Jurkat, Clone E6-1 (cell line): ENCODE measurements around the gene PRKACB.
"Not testable (repeated sequence)": the region's sequence is repeated elsewhere in the genome, so short reads cannot be mapped to it uniquely, and the experiment has no call there.

Source experiments
- DNase-seq: peaks from one replicate; pipeline ENCODE4 v3.0.0-alpha.2; 2011; ENCODE audit warnings: low read depth, low spot score
- H3K4me3 ChIP-seq: 2 replicates; pipeline ENCODE4 v1.5.1; 2011; ENCODE audit warnings: mild to moderate bottlenecking, low read length, control low read depth, moderate library complexity

PRKACB gene

DNA sequence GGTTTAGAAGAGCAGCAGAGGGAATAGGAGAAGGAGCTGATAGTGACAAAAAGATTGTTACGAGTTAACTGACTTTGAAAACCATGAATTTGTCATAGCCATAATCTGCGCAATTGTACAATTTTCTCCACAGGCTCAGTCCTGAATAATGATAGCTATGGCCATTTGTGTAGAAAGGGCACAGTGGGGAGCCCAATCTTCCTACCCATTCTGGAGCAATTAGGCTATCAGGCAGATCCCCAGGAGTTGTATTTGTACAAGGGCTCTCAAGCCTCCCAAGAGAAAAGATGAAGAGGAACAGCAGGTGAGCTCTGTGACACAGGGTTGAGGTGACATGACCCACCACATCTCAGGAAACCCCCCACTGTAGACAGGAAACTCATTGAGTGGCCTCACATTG, 115.3 kb downstream of the PRKACB start:
- H3K4me3 ChIP-seq: no peak overlapping the region
- no peak for DNase-seq

DNA sequence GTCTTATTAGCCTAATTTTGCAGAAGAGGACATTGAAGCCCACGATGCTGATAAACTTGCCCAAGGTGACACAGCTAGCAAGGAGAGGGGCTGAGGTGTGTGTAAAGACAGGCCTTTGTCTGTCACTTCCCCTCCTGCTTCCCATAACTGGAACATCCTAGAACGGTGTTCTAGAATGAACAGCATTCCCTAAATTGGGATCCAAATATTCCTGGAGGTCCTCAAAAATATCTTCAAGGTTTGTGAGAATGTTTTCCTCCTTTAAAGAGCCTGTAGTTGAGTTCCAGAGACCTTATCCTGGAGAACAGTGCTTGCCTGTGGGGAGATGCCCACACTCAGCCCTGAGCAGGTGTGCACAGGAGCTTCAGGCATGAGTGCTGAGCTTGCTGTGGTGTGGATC, 115.9 kb downstream of the PRKACB start:
- DNase-seq: no peak

DNA sequence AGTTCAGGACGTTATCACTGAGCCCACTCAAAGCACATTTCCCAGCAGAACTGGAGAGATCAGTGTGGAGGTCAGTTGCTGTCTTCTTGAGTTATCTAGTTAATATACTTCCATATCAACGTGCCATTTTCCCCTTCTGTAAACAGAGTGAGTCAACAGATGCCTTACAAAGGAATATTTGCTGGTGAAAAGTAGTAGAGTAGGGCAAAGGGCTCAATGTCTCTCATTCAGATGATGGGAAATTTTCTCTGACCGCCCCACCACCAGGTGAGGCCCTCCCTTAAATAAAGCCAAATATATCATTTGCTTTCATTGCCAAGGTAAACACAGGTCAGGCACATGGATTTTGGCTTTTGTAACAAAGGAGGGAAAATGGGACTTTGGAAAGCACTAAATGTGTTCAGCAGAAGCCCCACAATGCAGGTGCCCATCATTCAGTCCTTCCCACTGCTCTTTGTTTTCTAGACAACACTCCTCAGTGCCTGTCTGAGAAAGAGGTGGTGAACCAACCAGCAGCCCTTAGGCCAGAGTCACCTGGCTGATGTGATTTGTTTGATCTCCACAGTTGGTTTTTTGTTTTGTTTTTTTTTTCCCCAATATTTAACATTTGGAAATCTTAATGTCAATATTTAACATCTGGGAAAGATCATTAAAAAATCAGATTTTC, 116.9 kb downstream of the PRKACB start:
- no peak overlapping the region for H3K4me3 ChIP-seq
- DNase-seq: no peak

More for the DNA sequence above, 115.9 kb downstream of the PRKACB start:
- H3K4me3 ChIP-seq: no peak overlapping the region

DNA sequence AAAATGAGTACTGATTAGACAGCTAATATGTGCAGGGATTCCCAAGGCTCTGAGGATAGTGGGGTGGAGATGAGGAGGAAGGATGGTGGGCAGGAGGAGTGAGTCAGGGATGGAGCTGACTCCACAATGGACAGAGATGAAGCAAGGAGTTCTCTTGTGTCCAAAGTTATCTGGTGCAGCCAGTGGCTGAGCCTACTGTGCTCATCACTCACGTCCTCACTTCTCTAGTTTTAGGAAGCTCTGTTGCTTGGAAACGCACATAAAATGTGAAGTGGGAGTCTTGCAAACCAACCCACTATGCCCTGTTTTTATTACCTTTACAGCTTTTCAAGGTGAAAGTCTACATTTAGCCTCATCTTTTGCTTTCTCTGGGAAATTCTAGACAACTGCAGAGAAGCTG, 120.9 kb downstream of the PRKACB start:
- no peak for DNase-seq
- H3K4me3 ChIP-seq: no peak overlapping the region

DNA sequence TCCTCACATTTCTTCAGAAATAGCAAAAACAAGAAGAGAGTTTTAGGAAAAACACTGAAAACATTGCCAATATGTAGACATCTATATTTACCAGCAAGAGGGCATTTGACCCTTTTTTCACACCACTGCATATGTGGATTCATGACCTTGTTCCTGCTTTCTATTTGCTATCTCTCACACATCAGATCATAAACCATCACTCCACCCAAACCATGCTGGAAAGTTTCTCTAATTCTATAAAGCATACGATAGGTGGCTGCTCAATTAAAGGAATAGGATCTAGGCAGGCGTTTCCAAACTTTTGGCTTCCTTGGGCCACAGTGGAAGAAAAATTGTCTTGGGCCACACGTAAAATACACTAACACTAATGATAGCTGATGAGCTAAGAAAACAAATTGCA, 121.8 kb downstream of the PRKACB start:
- H3K4me3 ChIP-seq: no peak overlapping the region
- DNase-seq: no peak

DNA sequence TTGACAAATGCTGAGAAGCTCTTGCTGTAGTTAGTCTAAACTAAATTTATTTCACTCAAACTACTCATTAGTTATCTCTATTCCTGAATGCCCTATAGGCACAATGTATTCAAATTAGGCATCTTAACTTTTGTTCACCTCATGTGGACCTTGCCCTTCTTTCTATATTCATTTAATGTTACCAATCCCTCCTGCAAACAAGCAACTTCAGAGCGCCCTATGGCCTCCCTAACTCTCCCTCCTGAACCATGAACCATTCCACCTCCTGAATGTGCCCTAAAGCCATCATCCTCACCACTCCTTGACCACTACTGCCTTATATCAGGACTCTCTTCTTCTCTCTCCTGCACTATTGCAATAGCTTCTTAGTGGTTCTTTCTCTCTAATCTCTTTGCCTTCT, 122.7 kb downstream of the PRKACB start:
- no peak for DNase-seq
- H3K4me3 ChIP-seq: no peak overlapping the region

DNA sequence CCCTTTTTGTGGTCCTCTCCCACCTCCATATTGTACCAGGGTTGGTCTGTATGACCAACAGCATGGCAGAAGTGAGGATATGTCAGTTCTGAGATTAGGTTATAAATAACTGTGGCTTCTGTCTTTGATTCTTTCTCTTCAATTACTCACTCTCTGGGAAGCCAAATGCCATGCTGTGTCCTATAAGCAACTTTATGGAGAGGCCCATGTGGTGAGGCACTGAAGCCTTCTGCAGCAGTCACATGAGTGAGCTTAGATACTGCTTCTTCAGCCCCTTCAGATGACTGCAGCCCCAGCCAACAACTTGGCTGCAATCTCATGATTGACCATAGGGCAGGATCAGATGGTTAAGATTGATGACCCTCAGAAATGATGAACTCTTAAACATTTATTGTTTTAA, 123.4 kb downstream of the PRKACB start:
- no peak overlapping the region for H3K4me3 ChIP-seq
- DNase-seq: no peak

DNA sequence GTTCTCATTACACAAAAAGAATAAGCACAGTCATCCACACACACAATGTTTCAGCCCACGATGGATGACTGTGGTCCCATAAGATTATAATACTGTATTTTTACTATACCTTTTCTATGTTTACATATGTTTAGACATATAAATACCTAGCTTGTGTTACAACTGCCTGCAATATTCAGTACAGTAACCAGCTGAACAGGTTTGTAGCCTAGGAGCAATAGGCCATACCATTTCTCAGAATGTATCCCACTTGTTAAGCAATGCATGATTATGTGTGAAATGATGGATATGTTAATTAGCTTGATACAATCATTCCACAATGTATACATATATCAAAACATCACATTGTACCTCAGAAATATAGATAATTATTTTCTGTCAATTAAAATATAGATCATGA, 124.3 kb downstream of the PRKACB start:
- no peak for DNase-seq
- no peak overlapping the region for H3K4me3 ChIP-seq

DNA sequence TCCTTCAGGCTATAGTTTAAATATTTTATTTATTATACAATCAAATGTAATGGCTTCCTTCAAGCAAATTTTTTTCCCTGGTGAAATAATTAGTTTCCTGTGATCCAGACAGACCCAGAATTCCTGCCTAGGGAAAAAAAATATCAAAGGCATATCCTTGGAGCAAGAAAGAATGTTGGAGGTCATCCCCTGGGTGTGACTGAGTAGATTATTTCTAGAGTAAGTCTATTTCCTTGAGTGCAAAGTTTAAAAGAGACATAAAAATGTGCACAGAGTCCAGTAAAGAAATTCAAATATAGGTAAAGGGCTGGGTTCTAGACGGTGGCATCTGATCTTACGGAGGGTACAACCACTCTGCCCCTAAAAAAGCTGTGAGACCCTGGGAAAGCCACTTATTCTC, 125.2 kb downstream of the PRKACB start:
- DNase-seq: no peak
- H3K4me3 ChIP-seq: no peak overlapping the region

DNA sequence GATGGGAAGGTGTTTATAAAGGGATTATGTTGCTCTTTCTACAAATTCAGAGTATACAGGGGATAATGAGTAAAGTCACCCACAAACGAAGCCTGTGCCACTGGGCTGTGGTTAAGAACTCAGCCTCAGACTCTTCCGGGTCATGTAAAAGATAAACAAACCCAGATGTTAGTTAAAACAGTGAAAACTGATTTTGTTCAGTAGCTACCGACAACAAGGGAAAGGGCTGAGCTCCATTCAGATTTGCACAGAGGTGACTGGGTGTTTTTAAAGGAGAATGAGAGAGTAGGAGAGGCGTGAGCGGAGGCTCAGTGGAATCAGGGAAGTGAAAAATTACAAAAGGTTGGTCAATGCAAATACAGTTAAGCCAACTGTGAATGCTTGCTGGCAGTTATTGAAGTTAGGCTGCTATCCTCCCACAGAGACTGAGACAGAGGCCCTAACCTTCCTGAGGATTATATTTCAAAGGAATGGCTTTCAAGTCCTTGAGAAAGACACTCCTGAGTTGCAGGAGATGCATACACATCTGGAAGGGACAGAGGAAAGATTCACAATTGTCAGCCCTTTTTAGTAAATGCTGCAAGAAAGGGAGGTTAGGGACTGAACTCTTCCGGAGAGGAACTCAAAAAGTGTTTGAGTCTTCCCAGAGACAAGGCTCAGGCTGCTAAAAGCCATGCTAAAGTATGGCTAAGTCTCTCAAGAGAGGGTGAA, 127.5 kb downstream of the PRKACB start:
- H3K4me3 ChIP-seq: no peak overlapping the region
- peak; percentile 38 for DNase-seq

DNA sequence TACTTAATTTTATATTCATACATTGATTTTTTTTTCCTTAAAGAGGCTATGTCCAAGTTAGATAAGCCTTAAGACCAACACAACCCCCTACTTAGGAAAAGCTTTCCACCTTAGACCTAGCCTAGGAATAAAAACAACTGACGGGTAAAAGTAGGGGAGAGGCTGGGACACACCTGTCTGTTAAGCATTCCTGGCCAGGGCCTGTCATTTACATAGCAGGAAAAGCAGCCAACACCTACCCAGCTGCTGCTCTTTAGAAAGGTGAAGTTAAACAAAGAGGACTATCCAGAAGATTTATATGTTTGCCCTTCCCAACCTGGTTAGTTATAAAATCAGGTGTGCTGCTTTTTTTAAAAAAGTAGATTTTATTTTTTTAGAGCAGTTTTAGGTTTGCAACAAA, 128.3 kb downstream of the PRKACB start:
- H3K4me3 ChIP-seq: no peak overlapping the region
- DNase-seq: no peak

DNA sequence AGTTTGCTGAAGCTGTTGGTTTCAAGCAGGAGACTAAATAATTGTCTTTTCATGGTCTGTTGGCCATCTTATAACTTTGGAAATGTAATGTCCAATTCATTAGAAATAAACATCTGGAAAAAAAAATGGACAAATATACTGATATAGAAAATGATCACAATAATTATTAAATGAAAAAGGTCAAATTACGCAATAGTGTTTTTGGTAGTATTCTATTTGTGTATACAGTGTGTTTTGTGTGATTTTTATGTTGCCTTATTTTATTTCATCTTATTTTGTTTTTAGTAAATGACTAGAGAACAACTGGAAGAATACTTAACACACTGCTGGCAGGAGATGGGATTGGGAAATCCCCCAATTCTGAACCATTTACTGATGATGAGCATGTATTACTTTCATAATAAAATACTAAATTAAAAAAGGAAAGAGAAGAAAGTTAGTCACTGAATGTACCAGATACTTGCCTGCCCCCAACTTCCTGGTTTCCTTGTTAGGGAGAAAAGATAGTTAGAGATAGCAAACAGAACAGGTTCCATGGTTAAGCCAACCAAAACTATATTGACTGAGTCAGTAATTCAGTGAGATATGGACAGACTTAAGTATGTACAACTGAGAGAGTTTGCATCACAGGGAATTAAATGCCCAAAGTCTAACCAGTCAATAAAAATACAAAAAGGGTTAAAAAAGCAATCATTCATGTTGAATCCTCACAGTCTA, 133.4 kb downstream of the PRKACB start:
- no peak overlapping the region for H3K4me3 ChIP-seq
- DNase-seq: no peak

DNA sequence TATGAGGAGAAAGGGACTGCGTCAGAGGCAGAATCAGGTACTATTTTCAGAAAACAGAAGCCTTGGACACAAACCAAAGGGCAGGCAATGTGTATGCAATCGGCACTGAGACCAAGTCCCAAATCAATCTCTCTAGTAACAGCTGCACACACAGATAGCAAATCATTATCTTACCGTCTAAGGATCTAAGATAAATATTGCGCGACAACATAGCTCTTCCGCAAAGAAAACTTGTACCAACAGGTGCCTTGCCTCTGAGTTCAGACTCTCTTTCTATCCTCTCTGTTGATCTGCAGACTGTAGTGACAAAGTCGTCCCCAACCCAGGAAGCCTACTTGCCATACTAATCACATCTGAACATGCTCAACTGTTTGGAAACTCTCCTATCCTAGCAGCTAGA, 134.8 kb downstream of the PRKACB start:
- no peak overlapping the region for H3K4me3 ChIP-seq
- no peak for DNase-seq

DNA sequence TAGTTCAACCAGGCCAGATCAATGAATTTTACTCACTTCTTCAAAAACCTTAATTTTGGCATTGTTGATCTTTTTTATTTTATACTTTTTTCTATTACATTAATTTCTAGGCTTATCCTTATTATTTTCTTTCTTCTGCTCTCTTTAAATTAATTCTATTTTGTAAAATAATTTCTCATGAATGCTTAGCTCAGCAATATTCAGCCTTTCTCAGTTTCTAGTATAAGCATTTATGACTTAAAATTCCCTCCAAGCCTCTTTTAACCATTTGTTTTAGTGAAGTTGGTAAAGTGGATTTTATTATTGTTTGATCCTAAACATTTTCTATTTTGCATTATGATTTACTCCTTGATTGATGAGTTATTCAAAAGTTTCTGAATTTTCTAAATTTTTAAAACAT, 136.8 kb downstream of the PRKACB start:
- DNase-seq: no peak
- H3K4me3 ChIP-seq: no peak overlapping the region

DNA sequence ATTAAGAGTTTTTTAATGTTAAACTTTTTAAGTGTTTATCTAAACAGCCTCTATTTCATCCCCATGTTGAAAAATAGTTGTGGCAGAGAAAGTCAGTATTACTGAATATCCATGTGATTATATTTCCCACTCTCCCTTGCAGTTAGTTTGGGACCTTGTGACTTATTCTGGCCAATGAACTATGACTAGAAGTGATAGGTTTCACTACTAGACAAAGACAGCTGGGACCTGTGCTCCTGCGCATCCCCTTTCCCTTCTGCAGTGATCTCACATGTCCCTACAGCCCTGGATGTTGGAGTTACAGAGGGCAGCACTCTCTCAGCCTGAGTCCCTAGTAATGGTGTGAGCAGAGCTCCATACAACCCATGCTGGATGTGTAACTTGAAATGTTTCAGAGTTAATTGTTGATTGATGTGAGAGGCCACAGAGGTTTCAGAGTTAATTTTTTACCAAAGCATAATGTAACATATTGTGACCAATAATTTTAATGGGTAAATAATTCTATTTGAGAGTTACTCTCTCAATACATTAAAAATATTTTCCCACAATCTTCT, 138.8 kb downstream of the PRKACB start:
- no peak for DNase-seq

DNA sequence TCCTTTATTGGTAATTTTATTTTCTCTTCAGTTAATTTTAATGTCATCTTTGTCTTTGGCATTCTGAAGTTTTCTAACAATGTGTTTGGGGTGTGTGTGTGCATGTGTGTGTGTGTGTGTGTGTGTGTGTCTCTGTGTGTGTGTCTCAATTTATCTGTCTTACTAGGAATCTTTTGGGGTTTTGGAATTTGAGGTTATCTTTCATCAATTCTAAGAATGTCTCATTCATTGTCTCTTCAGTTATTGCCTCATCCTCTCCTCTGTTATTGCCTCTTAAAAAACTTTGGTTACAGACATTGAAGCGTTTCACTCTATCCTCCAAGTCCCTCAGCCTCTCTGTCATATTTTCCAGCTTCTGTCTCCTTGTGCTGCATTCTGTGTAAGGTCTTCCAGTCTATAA, 139.3 kb downstream of the PRKACB start:
- H3K4me3 ChIP-seq: no peak overlapping the region
- no peak for DNase-seq

More for the DNA sequence above, 138.8 kb downstream of the PRKACB start:
- H3K4me3 ChIP-seq: no peak overlapping the region

DNA sequence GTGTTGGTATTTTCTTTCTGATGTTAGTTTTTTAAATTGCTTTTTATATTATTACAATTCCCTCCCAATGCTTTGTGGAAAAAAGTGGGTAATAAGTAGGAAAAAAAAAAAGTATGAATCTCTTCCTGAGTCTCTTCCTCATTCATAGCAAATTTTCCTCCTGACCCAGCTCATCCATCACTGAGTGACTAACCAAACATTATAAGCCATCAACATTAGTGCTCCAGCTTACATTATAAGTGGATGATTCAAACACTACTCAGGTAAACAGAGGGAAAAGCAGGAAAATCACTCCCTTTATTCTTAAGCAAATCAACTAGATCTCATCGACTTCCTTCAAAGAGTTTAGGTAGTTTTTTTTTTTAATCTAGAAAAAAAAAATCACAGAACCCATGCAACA, 142.0 kb downstream of the PRKACB start:
- H3K4me3 ChIP-seq: no peak overlapping the region
- DNase-seq: no peak

DNA sequence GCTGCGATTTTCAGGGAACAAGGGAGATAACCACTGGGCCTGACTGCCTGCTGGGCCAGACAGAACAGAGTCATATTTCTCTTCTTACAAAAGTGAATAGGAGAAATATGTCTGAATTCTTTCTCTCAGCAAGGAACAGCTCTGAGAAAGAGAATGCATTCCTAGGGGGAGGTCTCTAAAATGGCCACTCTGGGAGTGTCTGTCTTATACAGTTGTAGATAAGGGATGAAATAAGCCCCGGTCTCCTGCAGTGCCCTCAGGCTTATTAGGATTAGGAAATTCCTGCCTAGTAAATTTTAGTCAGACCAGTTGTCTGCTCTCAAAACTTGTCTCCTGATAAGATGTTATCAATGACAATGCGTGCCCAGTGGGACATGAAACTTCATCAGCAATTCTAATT, 143.3 kb downstream of the PRKACB start:
- H3K4me3 ChIP-seq, DNase-seq: not testable (repeated sequence)
